HFF-Myc (cell line): ENCODE data around the gene SOX13.

Experiments used
- DNase-seq: peaks from one replicate; pipeline ENCODE4 v3.0.0-alpha.2; 2011; ENCODE audit warnings: low read depth; ENCODE audit errors: extremely low read depth
- H3K4me3 ChIP-seq: replicated peaks from 2 replicates; pipeline ENCODE4 v1.5.1; 2011; ENCODE audit warnings: low read depth, mild to moderate bottlenecking, control low read depth, low read length
- TF ChIP-seq, protein P1 (sequence below): IDR thresholded peaks from 2 replicates; pipeline ENCODE4 v1.5.1; 2012; ENCODE audit warnings: mild to moderate bottlenecking, low read depth, low read length, control low read depth; ENCODE audit errors: missing control alignments

The SOX13 gene

DNA sequence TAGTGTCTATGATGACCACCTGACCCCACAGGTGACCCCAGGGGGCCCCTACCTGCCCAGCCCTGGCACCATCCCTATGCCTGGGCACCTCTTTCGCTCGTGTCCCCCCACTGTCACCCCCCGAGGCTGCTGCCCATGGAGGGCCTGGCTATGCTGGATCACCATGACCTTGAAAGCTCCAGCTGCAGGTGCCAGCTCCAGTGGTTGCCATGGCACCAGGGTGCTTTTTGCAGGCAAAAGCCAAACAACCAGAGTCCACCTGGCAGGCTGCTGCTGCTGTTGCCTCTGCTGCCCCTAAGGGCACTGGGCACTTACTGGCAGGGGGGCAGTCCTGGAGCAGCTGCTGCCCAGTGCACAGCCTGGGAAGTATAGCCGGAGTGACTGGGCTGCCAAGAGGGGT lies 57.3 kb downstream of the SOX13 start:
- TF ChIP-seq, protein P1, sequence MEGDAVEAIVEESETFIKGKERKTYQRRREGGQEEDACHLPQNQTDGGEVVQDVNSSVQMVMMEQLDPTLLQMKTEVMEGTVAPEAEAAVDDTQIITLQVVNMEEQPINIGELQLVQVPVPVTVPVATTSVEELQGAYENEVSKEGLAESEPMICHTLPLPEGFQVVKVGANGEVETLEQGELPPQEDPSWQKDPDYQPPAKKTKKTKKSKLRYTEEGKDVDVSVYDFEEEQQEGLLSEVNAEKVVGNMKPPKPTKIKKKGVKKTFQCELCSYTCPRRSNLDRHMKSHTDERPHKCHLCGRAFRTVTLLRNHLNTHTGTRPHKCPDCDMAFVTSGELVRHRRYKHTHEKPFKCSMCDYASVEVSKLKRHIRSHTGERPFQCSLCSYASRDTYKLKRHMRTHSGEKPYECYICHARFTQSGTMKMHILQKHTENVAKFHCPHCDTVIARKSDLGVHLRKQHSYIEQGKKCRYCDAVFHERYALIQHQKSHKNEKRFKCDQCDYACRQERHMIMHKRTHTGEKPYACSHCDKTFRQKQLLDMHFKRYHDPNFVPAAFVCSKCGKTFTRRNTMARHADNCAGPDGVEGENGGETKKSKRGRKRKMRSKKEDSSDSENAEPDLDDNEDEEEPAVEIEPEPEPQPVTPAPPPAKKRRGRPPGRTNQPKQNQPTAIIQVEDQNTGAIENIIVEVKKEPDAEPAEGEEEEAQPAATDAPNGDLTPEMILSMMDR, result no peak
- DNase-seq, result no peak
- no peak overlapping the region for H3K4me3 ChIP-seq

DNA sequence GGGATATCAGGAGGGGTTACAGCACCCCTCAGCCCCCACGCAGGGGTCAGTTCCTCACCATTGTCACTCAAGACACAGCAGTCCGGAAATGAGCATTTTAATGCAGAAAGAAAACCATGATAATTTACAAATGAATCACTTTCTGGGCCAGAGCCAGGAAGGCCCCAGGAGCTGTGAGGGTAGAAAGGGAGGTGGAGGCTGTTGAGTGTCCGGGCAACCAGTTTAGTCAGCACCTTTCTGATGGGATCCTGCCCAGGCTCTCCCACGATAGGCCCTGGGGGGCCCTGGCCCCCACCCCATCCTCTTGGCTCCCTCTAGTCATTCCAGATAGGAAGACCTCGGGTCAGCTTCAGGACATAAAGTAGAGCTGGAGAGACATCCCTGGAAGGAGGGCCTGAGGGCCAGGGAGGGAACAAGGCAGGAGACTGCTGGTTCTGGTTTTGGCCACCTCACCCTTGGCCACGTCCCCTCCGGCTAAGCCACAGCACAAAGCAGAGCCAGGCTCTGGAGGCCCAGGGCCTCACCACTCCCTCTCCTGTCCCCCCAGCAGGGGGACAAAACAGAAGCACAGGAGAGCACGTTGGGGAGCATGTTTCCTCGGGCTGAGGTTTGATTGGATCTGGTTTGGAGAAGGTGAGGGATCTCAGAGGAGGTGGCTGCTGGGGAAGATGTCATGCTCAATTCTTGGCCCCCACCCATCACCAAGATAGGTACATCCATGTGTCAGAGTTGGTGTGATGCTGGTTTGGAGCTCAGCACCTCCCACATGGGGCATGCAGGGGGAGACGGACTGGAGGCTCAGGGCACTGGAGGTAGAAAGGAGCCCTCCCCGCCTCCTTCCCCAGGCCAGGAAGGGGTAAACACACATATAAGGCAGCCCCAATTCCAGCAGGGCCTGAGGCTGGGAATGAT lies 58.3 kb downstream of the SOX13 start:
- TF ChIP-seq, protein P1, result peak; percentile 29
- DNase-seq, result peak; percentile 75
- no peak overlapping the region for H3K4me3 ChIP-seq

DNA sequence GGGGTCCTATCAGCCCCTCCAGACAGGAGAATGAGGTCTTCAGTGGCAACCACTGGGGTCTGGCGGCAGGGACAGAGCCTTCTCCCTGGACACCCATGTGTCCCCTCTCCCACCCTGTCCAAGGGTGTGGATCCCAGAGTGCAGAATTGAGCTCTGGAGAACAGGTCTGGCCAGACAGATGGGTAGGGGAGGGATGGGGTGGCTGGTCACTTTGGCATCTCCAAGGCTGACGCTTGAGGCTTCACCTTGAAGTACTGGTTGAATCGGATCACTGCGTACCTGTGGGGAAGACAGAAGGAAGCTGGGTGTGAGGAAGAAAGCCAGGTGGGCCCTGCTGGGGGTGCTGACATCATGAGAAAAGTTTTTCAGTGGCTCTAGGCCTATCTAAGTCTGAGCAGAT lies 59.1 kb downstream of the SOX13 start:
- DNase-seq, result no peak
- TF ChIP-seq, protein P1, result no peak
- no peak overlapping the region for H3K4me3 ChIP-seq

DNA sequence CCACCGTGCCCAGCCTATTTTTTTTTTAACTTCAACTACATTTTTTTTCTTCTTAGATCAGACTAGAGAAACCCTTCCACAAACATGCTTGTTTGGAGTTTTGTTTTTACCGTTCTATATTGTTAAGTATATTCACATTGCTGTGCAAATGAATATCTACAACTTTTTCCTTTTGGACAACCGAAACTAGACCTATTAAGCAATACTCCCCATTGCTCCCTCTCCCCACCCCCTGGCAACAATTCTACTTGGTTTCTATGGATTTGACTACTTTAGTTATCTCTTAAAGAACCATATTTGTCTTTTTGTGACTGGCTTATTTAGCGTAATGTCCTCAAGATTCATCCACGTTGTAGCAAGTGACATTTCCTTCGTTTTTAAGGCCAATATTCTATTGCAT lies 59.8 kb downstream of the SOX13 start:
- no peak for DNase-seq
- H3K4me3 ChIP-seq, result no peak overlapping the region
- TF ChIP-seq, protein P1, result no peak

DNA sequence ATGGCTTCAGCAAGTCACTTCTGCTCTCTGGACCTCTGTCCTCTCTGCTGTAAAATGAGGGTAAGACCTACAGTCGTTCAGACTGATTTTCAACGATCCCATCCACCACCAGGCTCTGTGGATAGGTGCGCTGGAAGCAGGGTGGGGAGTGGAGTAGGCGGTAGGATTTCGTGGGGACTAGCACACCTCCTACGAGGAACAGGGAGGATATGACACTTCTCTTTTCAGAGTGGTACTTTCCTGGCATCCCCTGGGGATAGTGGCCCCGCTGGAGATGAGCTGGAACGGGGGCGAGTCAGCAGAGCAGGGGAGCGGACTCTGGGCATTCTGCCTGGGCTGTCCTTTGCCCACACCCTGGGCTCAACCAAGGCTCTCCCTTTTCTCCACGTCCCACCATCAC lies 61.2 kb downstream of the SOX13 start:
- DNase-seq, result no peak
- TF ChIP-seq, protein P1, result no peak
- no peak overlapping the region for H3K4me3 ChIP-seq

DNA sequence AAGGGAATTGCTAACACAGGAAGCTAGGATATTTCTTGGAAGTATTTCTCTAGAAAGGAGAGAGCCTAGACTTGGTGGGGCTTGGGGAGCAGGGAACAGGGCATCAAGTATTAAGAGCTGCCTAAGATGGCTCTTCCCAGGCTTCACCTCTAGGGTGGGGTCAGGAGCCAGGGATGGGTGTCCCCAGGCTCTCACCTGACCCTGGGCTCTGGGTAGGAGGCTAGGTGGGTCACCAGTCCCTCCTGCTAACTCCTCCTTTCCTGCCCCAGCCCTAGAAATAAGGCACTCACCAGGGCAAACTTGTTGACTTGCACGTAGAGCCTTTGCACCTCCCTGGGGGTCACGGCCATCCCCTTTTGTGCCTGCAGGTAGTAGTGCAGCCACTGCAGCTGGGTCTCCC lies 63.9 kb downstream of the SOX13 start:
- TF ChIP-seq, protein P1, result no peak
- no peak for DNase-seq
- no peak overlapping the region for H3K4me3 ChIP-seq
